Measurements from ENCODE around the gene DNAJB11.

DNAJB11 gene

GRCh38 chr3:186613637-186614265 lies 43.2 kb downstream of the DNAJB11 start:
- H3K36me3 ChIP-seq (ENCODE audit: control insufficient read depth in 1 of 2, insufficient read depth in 2 of 2, low read length in 2 of 2), result no peaks in the 10 kb centered on the region
- H3K27me3 ChIP-seq (ENCODE audit: low read depth, low read length), result peaks cover 21% of the 10 kb centered on the region
- peaks cover 0 to 5% of the 10 kb centered on the region in 2 donors for H3K4me1 ChIP-seq (ENCODE audit: control insufficient read depth in 1 of 2, insufficient read depth in 2 of 2, low read length in 2 of 2)
- H3K9me3 ChIP-seq (ENCODE audit: control insufficient read depth in 1 of 2, low read length in 2 of 2), result no peaks in the 10 kb centered on the region
- H3K27ac ChIP-seq (ENCODE audit: low read length), result no peak overlapping the region
- no peak overlapping the region for H3K4me3 ChIP-seq (ENCODE audit: low read depth in 1 of 2, low read length in 2 of 2)

GRCh38 chr3:186614266-186614596 lies 43.7 kb downstream of the DNAJB11 start:
- H3K27ac ChIP-seq (ENCODE audit: low read length), result no peak overlapping the region
- H3K4me1 ChIP-seq (ENCODE audit: control insufficient read depth in 1 of 2, insufficient read depth in 2 of 2, low read length in 2 of 2), result peaks cover 0 to 5% of the 10 kb centered on the region in 2 donors
- H3K4me3 ChIP-seq (ENCODE audit: low read depth in 1 of 2, low read length in 2 of 2), result no peak overlapping the region
- H3K9me3 ChIP-seq (ENCODE audit: control insufficient read depth in 1 of 2, low read length in 2 of 2), result no peaks in the 10 kb centered on the region
- peaks cover 21% of the 10 kb centered on the region for H3K27me3 ChIP-seq (ENCODE audit: low read depth, low read length)
- H3K36me3 ChIP-seq (ENCODE audit: control insufficient read depth in 1 of 2, insufficient read depth in 2 of 2, low read length in 2 of 2), result no peaks in the 10 kb centered on the region

GRCh38 chr3:186614597-186615483 lies 44.3 kb downstream of the DNAJB11 start:
- no peaks in the 10 kb centered on the region for H3K36me3 ChIP-seq (ENCODE audit: control insufficient read depth in 1 of 2, insufficient read depth in 2 of 2, low read length in 2 of 2)
- H3K27me3 ChIP-seq (ENCODE audit: low read depth, low read length), result peaks cover 21% of the 10 kb centered on the region
- H3K9me3 ChIP-seq (ENCODE audit: control insufficient read depth in 1 of 2, low read length in 2 of 2), result no peaks in the 10 kb centered on the region
- H3K27ac ChIP-seq (ENCODE audit: low read length), result no peak overlapping the region
- H3K4me3 ChIP-seq (ENCODE audit: low read depth in 1 of 2, low read length in 2 of 2), result no peak overlapping the region
- peaks cover 0 to 5% of the 10 kb centered on the region in 2 donors for H3K4me1 ChIP-seq (ENCODE audit: control insufficient read depth in 1 of 2, insufficient read depth in 2 of 2, low read length in 2 of 2)

- H3K4me1 ChIP-seq (ENCODE audit: control insufficient read depth in 1 of 2, insufficient read depth in 2 of 2, low read length in 2 of 2), result peaks cover 0 to 5% of the 10 kb centered on the region in 2 donors
- H3K27me3 ChIP-seq (ENCODE audit: low read depth, low read length), result peaks cover 21% of the 10 kb centered on the region
- no peak overlapping the region for H3K27ac ChIP-seq (ENCODE audit: low read length)
- H3K36me3 ChIP-seq (ENCODE audit: control insufficient read depth in 1 of 2, insufficient read depth in 2 of 2, low read length in 2 of 2), result no peaks in the 10 kb centered on the region
- H3K4me3 ChIP-seq (ENCODE audit: low read depth in 1 of 2, low read length in 2 of 2), result no peak overlapping the region
- no peaks in the 10 kb centered on the region for H3K9me3 ChIP-seq (ENCODE audit: control insufficient read depth in 1 of 2, low read length in 2 of 2)
These were observed 45.7 kb downstream of the DNAJB11 start for GRCh38 chr3:186616299-186616617.

- H3K4me1 ChIP-seq (ENCODE audit: control insufficient read depth in 1 of 2, insufficient read depth in 2 of 2, low read length in 2 of 2), result peaks cover 0 to 5% of the 10 kb centered on the region in 2 donors
- no peak overlapping the region for H3K27ac ChIP-seq (ENCODE audit: low read length)
- peaks cover 21% of the 10 kb centered on the region for H3K27me3 ChIP-seq (ENCODE audit: low read depth, low read length)
- no peaks in the 10 kb centered on the region for H3K9me3 ChIP-seq (ENCODE audit: control insufficient read depth in 1 of 2, low read length in 2 of 2)
- H3K4me3 ChIP-seq (ENCODE audit: low read depth in 1 of 2, low read length in 2 of 2), result peak overlapping the region in 1 of 2 donors; percentile 42
- H3K36me3 ChIP-seq (ENCODE audit: control insufficient read depth in 1 of 2, insufficient read depth in 2 of 2, low read length in 2 of 2), result no peaks in the 10 kb centered on the region
These were observed 46.8 kb downstream of the DNAJB11 start for GRCh38 chr3:186617036-186617946.

- peaks cover 16% of the 10 kb centered on the region for H3K27me3 ChIP-seq (ENCODE audit: low read depth, low read length)
- H3K27ac ChIP-seq (ENCODE audit: low read length), result no peak overlapping the region
- H3K4me1 ChIP-seq (ENCODE audit: control insufficient read depth in 1 of 2, insufficient read depth in 2 of 2, low read length in 2 of 2), result peaks cover 0 to 5% of the 10 kb centered on the region in 2 donors
- H3K36me3 ChIP-seq (ENCODE audit: control insufficient read depth in 1 of 2, insufficient read depth in 2 of 2, low read length in 2 of 2), result no peaks in the 10 kb centered on the region
- no peak overlapping the region for H3K4me3 ChIP-seq (ENCODE audit: low read depth in 1 of 2, low read length in 2 of 2)
- H3K9me3 ChIP-seq (ENCODE audit: control insufficient read depth in 1 of 2, low read length in 2 of 2), result no peaks in the 10 kb centered on the region
These were observed 47.9 kb downstream of the DNAJB11 start for GRCh38 chr3:186618318-186618938.

GRCh38 chr3:186619787-186620212 lies 49.3 kb downstream of the DNAJB11 start:
- no peak overlapping the region for H3K27ac ChIP-seq (ENCODE audit: low read length)
- H3K9me3 ChIP-seq (ENCODE audit: control insufficient read depth in 1 of 2, low read length in 2 of 2), result no peaks in the 10 kb centered on the region
- no peaks in the 10 kb centered on the region for H3K36me3 ChIP-seq (ENCODE audit: control insufficient read depth in 1 of 2, insufficient read depth in 2 of 2, low read length in 2 of 2)
- H3K4me3 ChIP-seq (ENCODE audit: low read depth in 1 of 2, low read length in 2 of 2), result no peak overlapping the region
- peaks cover 0 to 5% of the 10 kb centered on the region in 2 donors for H3K4me1 ChIP-seq (ENCODE audit: control insufficient read depth in 1 of 2, insufficient read depth in 2 of 2, low read length in 2 of 2)
- H3K27me3 ChIP-seq (ENCODE audit: low read depth, low read length), result peaks cover 10% of the 10 kb centered on the region

- H3K27ac ChIP-seq (ENCODE audit: low read length), result no peak overlapping the region
- no peaks in the 10 kb centered on the region for H3K36me3 ChIP-seq (ENCODE audit: control insufficient read depth in 1 of 2, insufficient read depth in 2 of 2, low read length in 2 of 2)
- peaks cover 0 to 5% of the 10 kb centered on the region in 2 donors for H3K4me1 ChIP-seq (ENCODE audit: control insufficient read depth in 1 of 2, insufficient read depth in 2 of 2, low read length in 2 of 2)
- peaks cover 10% of the 10 kb centered on the region for H3K27me3 ChIP-seq (ENCODE audit: low read depth, low read length)
- no peaks in the 10 kb centered on the region for H3K9me3 ChIP-seq (ENCODE audit: control insufficient read depth in 1 of 2, low read length in 2 of 2)
- H3K4me3 ChIP-seq (ENCODE audit: low read depth in 1 of 2, low read length in 2 of 2), result no peak overlapping the region
These were observed 49.9 kb downstream of the DNAJB11 start for GRCh38 chr3:186620213-186621092.

- Histone ChIP-seq H3K27me3 (ENCODE audit: low read depth, low read length) (peaks cover 10% of the 10 kb centered on the region), H3K4me1 (ENCODE audit: control insufficient read depth in 1 of 2, insufficient read depth in 2 of 2, low read length in 2 of 2) (peaks cover 0 to 5% of the 10 kb centered on the region in 2 donors), H3K36me3 (ENCODE audit: control insufficient read depth in 1 of 2, insufficient read depth in 2 of 2, low read length in 2 of 2) (no peaks in the 10 kb centered on the region), H3K4me3 (ENCODE audit: low read depth in 1 of 2, low read length in 2 of 2) (no peak overlapping the region), H3K9me3 (ENCODE audit: control insufficient read depth in 1 of 2, low read length in 2 of 2) (no peaks in the 10 kb centered on the region), H3K27ac (ENCODE audit: low read length) (no peak overlapping the region)
These were observed 51.6 kb downstream of the DNAJB11 start for GRCh38 chr3:186621894-186622650.

All from muscle layer of duodenum (tissue), 2 donors.